Mucosa of descending colon (tissue), 3 donors: ENCODE data around the gene TMEM54. TPM values are rescaled to one million over a fixed set of nuclear protein-coding genes. Genes with fewer than 3 reads are reported as not detected.

ENCODE experiments used
- ATAC-seq: fragments of 200-7000 bp; cut with Tn5 transposase; one replicate; pipeline ENCODE4 v1.9.1; 2020; ENCODE audit warnings: mild to moderate bottlenecking, moderate library complexity
- DNase-seq, 3 donors: peaks; one replicate each; pipeline ENCODE4 v3.0.0-alpha.2; 2020
- H3K36me3 ChIP-seq: fragments of 200-600 bp; one replicate; pipeline ENCODE4 v1.8.0; 2021; ENCODE audit warnings: low read depth, mild to moderate bottlenecking
- H3K4me1 ChIP-seq: fragments of 200-600 bp; one replicate; pipeline ENCODE4 v1.8.0; 2021; ENCODE audit warnings: low read depth, mild to moderate bottlenecking
- H3K4me3 ChIP-seq: fragments of 200-600 bp; one replicate; pipeline ENCODE4 v1.8.0; 2021; ENCODE audit warnings: mild to moderate bottlenecking
- H3K9me3 ChIP-seq: fragments of 200-600 bp; one replicate; pipeline ENCODE4 v1.8.0; 2021; ENCODE audit warnings: mild to moderate bottlenecking
- CTCF ChIP-seq: fragments of 200-600 bp; IDR thresholded peaks from one replicate; pipeline ENCODE4 v1.8.0; 2022; ENCODE audit warnings: antibody characterized with exemption, mild to moderate bottlenecking
- intact Hi-C, 2 donors: fragments of 100-400 bp; cut with DNase I in 1 of 2; cut with micrococcal nuclease in 1 of 2; formaldehyde crosslinking; loops; one replicate each; pipeline versions ENCODE4 v1.11.0 to v1.11.1; 2022; cut with DNase I, micrococcal nuclease
- total RNA-seq, 3 donors: library from RNA; stranded (reverse); fragmentation: NEBNext Ultra II Directional in 2 of 3; extraction: Animal tissue kit (Norgen Biotek cat#: 25700) in 2 of 3; gene quantifications; one replicate each; pipeline versions ENCODE4 v1.2.1 to v1.2.4, GENCODE V29; 2021 to 2023
- donor health status: DM: no; HTN: no; CAD: no; lungs with moderate emphysema.
- donor health status: DM: no; HTN: no; CAD: no.
- donor health status: DM: no; HTN: yes; CAD: no.

The TMEM54 gene
- total RNA-seq, 3 donors from 2014 or later = 426 to 995 (median 483) TPM

- Histone ChIP-seq H3K4me1 (peaks cover 6% of the 10 kb centered on the region), H3K4me3 (no peak overlapping the region), H3K9me3 (no peaks in the 10 kb centered on the region), H3K36me3 (no peaks in the 10 kb centered on the region)
- ATAC-seq (no peak), DNase-seq (no peak)
- intact Hi-C loops = no loop called here
- TF ChIP-seq CTCF = no peak
These were observed 15.5 kb downstream of the TMEM54 start for GRCh38 chr1:32885676-32886003.

GRCh38 chr1:32884726-32885125 is 16.5 kb downstream of the TMEM54 start:
- ATAC-seq (no peak), DNase-seq (no peak)
- no peak for TF ChIP-seq CTCF
- intact Hi-C loops = no loop called here
- H3K36me3 ChIP-seq = no peaks in the 10 kb centered on the region
- no peaks in the 10 kb centered on the region for H3K9me3 ChIP-seq
- H3K4me1 ChIP-seq = peaks cover 6% of the 10 kb centered on the region
- no peak overlapping the region for H3K4me3 ChIP-seq

- intact Hi-C loops = no loop called here
- no peak for TF ChIP-seq CTCF
- no peak overlapping the region for H3K4me3 ChIP-seq
- H3K4me1 ChIP-seq = peaks cover 6% of the 10 kb centered on the region
- ATAC-seq (no peak), DNase-seq (no peak)
- H3K36me3 ChIP-seq = no peaks in the 10 kb centered on the region
- no peaks in the 10 kb centered on the region for H3K9me3 ChIP-seq
These were observed 17.2 kb downstream of the TMEM54 start for GRCh38 chr1:32884032-32884372.

- H3K36me3 ChIP-seq = no peaks in the 10 kb centered on the region
- no peak for DNase-seq
- intact Hi-C loops = no loop called here
These were observed 17.7 kb downstream of the TMEM54 start for GRCh38 chr1:32883338-32884031.

GRCh38 chr1:32881871-32882850 is 19.0 kb downstream of the TMEM54 start:
- TF ChIP-seq CTCF = no peak
- Histone ChIP-seq H3K4me1 (peaks cover 6% of the 10 kb centered on the region), H3K9me3 (no peaks in the 10 kb centered on the region), H3K4me3 (no peak overlapping the region), H3K36me3 (no peaks in the 10 kb centered on the region)
- DNase-seq = no peak
- no peak for ATAC-seq
- intact Hi-C loops = no loop called here

More at GRCh38 chr1:32883338-32884031, 17.7 kb downstream of the TMEM54 start:
- no peak overlapping the region for H3K4me3 ChIP-seq
- no peak for TF ChIP-seq CTCF
- H3K4me1 ChIP-seq = peaks cover 6% of the 10 kb centered on the region
- no peak for ATAC-seq
- no peaks in the 10 kb centered on the region for H3K9me3 ChIP-seq
